NCI-H2196 treated with DMSO at 0.1 percent for 48 hours (cell line): ENCODE results near the gene TMOD1.
"Not testable (repeated sequence)": the region's sequence is repeated elsewhere in the genome, so short reads cannot be mapped to it uniquely, and the experiment has no call there.

Source experiments
- DNase-seq: peaks from one replicate; lab custom pipeline; 2025; ENCODE audit not compliant: unreplicated experiment; lab: John Stamatoyannopoulos, UW

Gene TMOD1

DNA sequence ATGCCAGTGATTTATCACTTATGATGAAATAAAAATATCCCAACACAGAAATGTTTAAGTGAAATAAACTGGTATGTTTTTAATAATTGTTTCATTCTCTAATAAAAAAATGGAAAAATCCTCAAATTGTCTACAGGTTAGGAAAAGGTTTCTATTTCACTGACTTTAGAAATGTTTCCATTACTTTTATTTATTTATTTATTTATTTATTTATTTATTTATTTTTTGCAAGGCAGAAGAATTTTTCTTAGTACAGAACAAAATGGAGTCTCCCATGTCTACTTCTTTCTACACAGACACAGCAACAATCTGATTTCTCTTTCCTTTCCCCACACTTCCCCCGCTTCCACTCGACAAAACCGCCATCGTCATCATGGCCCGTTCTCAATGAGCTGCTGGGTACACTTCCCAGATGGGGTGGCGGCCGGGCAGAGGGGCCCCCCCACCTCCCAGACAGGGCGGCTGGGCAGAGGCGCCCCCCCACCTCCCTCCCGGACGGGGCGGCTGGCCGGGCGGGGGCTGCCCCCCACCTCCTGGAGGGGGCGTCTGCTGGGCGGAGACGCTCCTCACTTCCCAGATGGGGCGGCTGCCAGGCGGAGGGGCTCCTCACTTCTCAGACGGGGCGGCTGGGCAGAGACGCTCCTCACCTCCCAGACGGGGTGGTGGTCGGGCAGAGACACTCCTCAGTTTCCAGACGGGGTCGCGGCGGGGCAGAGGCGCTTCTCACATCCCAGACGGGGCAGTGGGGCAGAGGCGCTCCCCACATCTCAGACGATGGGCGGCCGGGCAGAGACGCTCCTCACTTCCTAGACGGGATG is 3.7 kb upstream of the TMOD1 start:
- DNase-seq: not testable (repeated sequence)

DNA sequence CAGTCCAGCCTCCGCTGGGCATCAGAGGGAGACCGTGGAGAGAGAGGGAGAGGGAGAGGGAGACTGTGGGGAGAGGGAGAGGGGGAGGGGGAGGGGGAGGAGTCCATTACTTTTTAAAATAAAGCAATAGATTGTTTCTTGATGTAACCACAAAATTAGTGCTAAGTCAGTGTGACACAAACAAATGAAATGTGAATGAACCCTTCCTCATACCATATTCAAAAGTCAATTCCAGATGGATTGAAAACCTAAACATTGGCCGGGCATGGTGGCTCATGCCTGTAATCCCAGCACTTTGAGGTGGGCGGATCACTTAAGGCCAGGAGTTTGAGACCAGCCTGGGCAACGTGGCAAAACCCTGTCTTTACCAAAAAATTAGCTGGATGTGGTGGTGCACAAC is 2.6 kb upstream of the TMOD1 start:
- not testable (repeated sequence) for DNase-seq

DNA sequence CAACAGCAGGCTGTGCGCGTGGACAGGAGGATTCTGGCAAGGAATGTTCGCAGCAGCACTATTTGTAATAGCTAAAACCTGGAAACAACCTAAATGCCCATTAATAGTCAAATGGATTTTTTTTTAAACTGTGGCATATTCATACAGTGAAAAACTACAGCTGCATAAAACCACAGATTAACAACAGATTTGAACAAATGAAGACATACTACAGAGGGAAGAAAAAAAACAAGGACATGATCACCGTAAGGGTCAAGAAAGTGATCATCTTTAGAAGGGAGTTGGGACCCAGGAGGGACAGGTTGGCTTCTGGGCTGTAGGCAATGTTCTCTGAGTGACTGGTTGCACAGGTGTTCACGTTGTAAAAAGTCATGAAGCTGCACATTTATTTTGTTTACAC is 1.2 kb upstream of the TMOD1 start:
- no peak for DNase-seq

DNA sequence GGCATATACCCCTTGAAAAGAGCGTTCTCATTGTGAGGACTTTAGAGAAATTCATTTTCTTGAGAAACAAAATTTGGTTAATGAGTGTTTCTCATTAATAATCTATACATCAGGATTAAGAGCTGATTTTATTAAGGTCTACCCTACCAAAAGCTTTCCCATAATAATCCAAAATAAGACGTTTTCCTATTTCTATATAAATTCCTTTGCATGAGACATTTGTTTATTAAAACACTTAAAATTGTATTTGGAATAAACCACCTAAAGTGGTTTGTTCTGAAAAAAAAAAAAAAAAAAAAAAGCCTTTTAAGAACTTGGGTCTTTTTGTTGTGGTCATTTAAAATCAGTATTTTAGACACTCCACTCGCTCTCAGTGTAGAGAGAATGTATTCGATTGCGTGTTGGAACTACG is 695 bp upstream of the TMOD1 start:
- no peak for DNase-seq

DNA sequence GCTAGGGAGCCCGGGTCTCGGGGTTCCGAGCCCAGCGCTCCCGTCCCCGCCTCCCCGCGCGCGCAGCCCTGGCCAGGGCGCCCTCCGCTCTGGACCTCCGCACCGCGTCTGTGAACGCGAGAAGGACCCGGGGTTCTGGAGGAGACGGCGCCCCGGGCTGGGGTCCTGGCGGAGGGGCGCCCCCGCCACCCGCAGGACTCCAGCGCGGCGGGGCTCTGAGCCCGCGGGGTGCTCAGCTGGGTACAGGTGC is 431 bp downstream of the TMOD1 start:
- no peak for DNase-seq

DNA sequence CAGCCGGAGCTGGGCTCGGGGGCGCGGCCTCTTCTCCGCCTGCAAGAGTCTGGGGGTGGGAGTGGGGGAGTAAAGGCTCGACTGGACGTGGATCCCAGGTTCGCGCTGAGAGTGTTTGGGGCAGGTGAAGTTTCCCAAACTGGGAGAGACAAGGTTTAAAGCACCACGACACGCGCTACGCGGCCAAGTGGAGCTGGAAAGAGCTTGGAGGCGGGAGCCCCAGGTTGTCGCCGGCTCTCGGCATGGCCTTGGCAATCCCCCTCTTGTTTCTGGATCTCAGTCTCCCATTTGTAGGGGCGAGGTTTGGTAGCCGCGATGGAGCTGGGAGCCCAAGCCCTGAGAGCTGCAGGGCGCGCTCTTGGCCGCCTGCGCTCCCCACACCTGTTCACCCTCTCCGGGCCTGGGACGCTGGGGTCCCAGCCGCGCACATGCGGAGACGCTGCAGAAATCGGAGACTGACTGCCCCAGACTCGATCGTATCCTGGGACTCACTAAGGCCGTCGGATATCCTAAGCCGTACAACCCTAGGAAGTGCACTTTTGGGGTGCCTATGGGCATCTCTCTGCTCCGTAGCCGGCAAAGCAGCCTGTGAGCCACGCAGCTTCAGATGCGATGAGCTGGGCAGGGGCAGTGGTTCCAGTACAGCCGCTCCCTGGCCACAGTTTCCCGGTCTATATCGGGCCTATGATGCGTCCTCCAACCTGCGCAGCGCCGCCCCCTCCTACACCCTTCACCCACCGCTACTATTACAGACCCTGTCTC is 937 bp downstream of the TMOD1 start:
- DNase-seq: no peak

DNA sequence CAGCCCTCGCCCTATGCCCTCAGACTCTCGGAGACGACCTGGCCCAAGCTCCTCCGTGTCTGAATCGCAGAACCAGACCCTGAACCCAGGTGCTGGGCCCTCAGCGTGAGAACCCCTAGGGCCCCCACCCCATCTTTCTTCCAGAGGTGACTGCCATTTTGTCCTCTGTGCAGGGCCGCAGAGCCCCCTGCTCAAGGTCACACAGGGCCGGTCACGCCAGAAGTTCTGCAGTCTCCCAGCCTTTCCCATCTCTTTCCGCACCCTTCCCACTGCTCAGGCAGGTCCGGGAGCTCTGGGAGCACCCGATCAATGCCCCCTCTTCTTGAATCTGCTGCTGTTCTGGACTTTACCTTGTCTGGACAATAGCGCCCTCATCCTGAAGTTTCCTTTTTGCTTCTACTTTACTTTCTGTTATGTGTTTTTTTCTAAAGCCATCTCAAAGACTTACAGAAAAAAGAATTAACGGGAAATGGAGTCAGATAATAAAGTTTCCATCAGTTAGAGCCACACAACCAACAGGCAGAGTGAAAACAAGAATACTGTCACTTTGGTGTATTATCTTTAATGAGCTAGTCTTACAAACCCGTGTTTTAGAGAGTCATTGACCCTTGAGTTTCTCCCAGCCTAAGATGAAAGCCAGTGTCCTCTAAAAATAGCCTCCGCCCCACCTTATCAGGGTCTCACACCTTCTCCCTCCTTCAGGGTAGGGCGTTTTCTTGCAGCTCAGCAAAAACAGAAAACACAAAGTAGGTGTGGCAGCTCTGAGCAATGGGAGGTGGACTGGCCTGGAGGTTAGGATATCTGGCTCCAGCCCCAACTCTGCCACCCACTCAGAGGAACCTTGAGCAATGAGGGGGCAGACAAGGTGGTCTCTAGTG is 1.8 kb downstream of the TMOD1 start:
- DNase-seq: no peak

DNA sequence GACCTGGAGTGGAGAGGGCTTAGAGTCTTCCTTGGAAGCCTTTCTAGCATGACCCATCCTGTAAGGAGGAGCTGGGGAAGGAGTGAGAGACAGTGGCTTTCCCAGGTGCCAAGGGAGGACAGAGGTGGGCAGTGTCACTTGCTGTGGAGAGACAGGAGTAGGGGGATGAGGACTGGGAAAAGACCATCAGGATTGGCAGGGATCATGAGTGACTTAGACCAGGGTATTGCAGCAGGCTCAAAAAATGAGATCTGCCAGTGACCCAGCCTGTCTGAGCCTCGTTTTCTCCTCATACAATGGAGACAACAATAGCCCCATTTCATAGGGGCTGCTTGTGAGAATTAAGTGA is 2.4 kb downstream of the TMOD1 start:
- DNase-seq: no peak

DNA sequence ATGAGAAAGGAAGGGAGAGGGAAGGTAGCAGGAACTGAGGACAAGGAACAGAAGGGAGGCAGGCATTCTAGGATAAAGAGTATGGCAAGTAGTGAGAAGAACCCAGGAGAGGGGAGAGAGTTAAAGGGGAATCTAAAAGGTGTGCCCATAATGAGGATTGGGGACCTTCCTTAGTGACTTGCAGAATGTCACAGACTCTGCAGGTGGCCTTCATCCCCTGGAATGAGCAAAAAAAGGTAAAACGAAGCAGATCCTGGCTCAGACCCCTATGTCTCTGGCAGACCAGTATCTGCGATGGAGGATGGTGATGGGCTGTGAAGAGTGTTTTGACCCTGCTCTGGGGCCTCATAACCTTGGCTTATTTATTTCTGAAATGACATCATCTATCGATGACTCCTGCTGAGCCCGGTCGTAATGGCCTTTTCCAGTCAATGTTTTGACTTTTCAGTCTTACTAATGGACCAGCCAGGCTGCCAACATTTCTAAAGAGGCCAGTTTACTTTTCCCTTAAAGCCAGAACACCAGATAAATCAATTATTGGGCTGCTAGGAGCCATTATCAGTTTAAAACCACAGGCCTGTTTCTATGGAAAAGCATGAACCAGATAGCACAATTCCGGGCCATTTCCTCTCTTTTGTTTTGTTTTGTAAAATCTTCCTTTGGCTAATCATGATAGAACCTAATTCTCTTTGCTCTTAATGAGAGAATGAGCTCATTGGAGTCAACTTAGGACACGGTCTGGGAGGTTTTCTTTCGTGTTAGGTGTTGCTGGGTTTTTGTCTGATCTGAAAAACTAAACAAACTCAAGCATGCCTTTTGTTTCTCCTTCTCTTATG is 3.1 kb downstream of the TMOD1 start:
- DNase-seq: no peak

DNA sequence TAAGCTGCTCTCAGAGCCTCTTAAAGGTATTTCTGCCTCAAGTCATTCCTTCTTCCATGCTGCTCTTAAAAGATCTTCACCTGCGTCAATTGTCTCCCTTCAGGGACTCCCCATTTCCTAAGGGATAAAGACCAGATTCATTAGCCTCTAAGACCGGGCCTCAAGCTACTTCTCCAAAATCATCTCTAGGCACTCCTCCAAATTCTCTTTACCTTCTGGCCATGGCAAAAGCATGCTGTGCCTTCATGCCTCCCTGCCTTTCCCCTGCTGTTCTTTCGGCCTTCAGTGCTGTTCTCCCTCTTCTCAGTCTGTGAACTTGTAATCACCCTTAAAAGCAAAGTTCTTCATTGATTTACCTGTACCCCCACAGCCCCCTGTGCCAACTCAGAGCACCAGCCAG is 4.4 kb downstream of the TMOD1 start:
- no peak for DNase-seq

DNA sequence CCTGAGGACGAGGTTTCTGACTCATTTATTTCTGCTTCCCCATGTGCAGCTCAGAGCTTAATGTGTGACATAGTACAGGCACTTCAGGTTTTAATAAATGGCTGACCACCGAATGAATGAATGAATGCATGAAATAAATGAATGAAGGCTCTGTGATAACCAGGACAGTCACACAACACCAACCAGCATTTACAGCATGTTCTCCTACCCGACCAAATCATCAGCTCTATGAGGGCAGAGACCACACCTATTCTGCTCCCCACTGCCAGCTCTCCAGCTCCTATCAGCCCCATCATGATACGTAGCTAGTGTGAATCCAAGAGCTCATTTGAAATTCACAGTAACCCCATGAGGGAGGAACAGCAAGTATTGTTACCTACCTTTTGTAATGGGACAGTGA is 4.8 kb downstream of the TMOD1 start:
- DNase-seq: no peak

DNA sequence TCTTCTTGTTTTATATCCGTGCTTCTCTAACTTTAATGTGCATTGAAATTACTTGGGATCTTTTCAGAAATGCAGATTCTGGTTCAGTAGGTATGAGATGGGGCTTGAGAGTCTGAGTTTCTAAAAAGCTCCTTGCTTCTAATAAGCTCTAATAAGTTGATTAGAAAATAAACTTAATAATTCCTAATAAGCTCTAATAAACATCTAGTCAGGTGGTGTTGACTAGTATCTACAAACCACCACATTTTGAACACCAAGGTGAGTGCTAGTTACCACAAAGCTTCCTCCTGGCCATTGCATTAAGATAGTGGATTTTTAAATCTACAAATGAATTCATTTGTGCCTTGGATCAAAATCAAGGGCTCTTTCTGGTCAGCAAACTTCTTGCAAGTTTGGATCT is 5.3 kb downstream of the TMOD1 start:
- DNase-seq: no peak

DNA sequence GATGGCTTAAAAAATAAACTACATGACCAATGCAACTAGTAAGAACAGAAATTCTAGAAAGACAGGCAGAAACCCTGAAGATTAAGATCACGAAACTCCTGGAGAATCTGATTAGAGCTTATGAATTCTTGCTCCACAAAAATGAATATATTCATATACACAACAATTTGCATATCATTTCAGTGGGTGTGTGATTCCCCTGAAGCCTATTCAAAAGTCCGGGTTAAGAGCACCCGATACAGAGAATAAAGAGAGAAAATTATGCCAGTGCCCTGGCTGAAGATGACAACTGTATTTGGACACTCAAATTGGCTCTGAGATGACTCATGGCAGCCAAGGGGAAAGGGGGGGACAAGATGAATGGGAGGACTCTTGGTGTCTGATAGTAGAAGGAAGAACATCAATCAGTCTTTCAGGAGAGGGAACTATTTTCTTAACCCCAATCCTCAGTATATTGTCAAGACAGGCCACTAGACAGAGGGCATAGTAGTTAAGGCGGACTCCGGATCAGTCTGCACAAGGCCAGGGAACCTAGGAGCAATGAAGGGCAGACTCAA is 6.0 kb downstream of the TMOD1 start:
- no peak for DNase-seq

DNA sequence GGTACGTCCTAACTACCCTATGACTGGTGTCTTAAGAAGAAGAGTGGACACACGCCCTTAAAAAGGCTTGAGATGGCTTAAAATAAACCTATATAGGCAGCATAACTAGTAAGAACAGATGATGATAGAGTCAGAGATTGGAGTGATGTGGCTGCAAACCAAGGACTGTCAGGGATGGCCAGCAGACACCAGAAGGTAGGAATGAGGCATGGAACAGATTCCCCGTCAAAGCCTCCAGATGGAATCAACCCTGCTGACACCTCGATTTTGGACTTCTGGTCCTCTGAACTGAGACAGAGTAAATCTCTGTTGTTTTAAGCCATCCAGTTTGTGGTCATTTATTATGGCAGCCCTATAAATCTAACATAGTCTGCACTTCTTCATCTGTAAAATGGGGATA is 7.4 kb downstream of the TMOD1 start:
- no peak for DNase-seq

DNA sequence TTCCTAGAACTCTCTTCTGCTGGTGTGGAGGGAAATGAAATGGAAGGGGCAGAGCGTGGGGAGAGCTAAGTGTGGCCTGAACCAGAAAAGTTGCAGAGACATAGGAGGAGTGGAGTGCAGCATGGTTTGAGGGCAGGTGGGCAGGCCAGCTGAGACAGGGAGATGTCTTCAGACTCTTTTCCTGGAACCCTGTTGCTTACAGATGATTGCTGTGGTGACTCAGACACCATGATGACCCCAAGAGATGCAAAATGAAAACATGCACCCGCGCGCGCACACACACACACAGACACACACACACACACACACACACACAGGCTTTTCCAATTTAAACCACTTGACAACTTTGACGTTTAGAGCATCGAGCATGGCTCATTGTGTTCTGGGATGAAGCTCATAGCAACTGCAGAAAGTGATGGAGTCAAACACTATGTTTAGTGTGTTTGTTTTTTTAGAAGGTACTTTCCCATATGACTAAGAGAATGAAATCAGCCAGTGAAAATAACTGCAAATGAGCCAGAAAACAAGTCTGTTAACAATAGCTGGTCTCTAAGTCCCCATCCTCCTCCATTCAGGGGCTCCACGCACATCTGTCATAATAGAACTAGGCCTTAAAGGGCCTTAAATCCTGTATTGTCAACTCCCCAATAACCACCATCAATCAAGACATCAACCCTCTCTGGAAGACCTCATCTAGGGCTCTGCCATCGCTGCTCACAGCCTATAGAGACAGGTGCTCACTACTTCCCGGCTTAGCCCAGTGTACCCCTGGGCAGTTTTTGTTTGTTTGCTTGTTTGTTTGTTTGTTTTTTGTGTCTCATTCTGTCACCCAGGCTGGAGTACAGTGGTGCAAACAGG is 9.6 kb downstream of the TMOD1 start:
- DNase-seq: no peak

DNA sequence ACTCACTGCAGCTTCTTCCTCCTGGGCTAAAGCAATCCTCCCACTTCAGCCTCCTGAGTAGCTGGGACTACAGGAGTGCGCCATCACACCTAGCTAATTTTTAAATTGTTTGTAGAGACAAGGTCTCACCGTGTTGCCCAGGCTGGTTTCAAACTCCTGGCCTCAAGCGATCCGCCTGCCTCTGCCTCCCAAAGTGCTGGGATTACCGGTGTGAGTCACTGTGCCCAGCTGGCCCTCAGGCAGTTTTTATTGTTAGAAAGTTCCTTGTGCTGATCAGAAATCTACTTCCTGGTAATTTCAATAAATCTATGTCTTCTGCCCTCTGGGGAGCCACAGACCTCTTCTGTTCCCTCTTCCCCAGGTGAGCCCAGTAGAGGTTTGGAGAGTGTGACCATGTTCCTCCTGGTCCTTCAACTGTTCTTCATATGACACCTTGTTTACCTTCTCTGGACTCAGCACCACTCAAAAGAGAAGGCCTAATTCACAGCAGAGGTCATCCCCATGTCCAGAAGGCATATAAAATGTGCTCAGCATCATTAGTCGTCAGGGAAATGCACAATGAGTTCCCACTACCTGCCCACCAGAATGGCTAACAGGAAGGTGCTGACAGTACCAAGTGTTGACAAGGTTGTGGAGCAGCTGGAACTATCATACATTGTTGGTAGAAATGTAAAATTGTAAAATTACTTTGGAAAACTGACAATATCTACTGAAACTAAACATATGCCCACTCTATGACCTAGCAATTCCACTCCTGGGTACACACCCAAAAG is 10.4 kb downstream of the TMOD1 start:
- DNase-seq: no peak

DNA sequence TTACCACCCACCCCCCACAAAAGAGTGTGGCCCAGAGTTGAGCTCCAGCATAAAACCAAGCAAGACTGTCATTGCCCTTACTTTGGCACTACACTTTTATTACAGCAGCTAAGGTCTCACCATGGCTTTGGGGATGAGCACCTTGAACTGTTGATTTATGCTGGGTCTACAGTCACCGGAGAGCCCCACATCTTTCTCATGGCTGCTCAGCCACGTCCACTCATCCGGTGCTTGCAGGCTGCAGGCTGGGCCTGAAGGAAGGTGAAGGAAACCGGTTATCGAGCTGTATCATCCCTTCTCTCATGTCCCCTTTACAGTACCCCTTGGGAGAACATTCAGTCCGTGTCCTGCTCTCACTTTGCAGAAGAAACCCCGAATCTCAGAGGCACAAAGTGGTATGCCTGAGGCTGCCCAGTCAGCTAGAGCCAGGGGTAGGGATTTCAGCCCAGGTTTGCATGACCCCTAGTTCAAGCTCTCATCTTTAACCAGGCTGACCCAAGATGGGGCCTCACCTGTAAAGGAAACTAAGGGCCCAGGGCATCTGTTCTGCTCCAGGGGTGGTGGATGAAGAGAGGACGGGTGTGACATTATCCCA is 11.6 kb downstream of the TMOD1 start:
- no peak for DNase-seq

DNA sequence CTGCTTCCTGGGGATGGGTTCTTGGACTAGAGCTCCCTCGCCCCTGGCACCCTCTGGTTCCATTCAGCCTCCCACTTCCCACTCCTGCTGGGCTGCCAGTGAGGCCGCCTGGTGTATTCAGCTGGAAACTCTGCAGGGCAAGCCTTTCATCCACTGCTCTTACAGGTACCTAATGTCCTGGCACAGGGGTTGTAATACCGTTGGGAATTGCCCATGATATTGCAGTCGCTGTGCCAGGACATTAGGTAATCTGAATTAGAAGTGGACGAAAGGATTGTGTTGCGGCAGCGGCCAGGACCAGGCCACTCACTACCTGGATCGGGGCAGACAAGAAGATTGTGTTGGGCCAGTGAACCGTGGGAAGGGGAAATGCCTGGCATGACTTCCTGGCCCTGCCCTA is 13.1 kb downstream of the TMOD1 start:
- DNase-seq: no peak

DNA sequence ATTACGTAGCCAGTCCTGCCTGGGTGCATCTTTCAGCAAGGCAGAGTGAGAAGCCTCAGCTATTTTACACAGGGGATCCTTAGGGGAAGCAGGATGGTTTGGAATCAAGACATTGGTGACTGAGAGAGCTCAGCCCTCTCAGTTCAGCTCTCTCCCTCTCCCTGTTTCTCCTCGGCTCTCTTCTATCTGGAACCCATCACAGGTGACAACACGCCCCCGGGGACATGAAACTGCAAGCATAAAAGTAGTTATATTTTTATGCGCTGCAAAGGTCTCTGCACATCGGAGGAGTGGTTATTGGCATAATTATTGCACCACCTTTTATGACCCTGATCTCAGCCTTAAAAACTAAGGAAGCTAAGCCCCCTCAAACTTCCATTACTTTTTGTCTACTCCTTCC is 14.2 kb downstream of the TMOD1 start:
- DNase-seq: no peak
